Lung (tissue), 12 donors: ENCODE data around the gene NDUFV2. TPM values are rescaled to one million over a fixed set of nuclear protein-coding genes. Genes with fewer than 3 reads are reported as not detected.

ENCODE experiments used
- ATAC-seq: fragments of 200-7000 bp; cut with Tn5 transposase; one replicate; pipeline ENCODE4 v1.9.1; 2020; ENCODE audit warnings: moderate number of reproducible peaks; ENCODE audit not compliant: insufficient read depth, low FRiP score
- DNase-seq, 3 donors: peaks; one replicate each; pipeline ENCODE4 v3.0.0-alpha.2; 2013 to 2017
- H3K27ac ChIP-seq, 2 donors: one replicate each; pipeline ENCODE4 v1.5.1; 2013; ENCODE audit warnings: mild to moderate bottlenecking in 2 of 2, moderate library complexity in 2 of 2, control low read depth in 1 of 2, inconsistent platforms in 1 of 2, low read depth in 1 of 2, low read length in 1 of 2
- H3K27me3 ChIP-seq, 3 donors: one replicate each; pipeline ENCODE4 v1.5.1; 2013; ENCODE audit warnings: low read length in 2 of 3; ENCODE audit not compliant: control insufficient read depth in 3 of 3, insufficient read depth in 3 of 3
- H3K36me3 ChIP-seq, 4 donors: one replicate each; pipeline ENCODE4 v1.5.1; 2013; ENCODE audit warnings: low read length in 4 of 4, mild to moderate bottlenecking in 1 of 4, moderate library complexity in 1 of 4; ENCODE audit not compliant: control insufficient read depth in 4 of 4, insufficient read depth in 4 of 4
- H3K4me1 ChIP-seq, 5 donors: one replicate each; pipeline ENCODE4 v1.5.1; 2013; ENCODE audit warnings: low read length in 5 of 5, mild to moderate bottlenecking in 2 of 5, moderate library complexity in 1 of 5; ENCODE audit not compliant: control insufficient read depth in 5 of 5, insufficient read depth in 5 of 5
- H3K4me3 ChIP-seq: one replicate; pipeline ENCODE4 v1.5.1; 2013; ENCODE audit warnings: mild to moderate bottlenecking, control low read depth, moderate library complexity
- H3K9ac ChIP-seq, 2 donors: one replicate each; pipeline ENCODE4 v1.5.1; 2013; ENCODE audit warnings: low read length in 2 of 2, control low read depth in 1 of 2; ENCODE audit not compliant: insufficient read depth in 1 of 2
- H3K9me3 ChIP-seq, 4 donors: one replicate each; pipeline ENCODE4 v1.5.1; 2013; ENCODE audit warnings: low read length in 3 of 4, mild to moderate bottlenecking in 1 of 4, moderate library complexity in 1 of 4; ENCODE audit not compliant: control insufficient read depth in 4 of 4, insufficient read depth in 3 of 4
- WGBS, 2 donors: extraction: QIAGEN DNeasy Blood & Tissue Kit; methylation state at CpG; one replicate each; pipeline ENCODE4 v1.1.7; 2013; 5-methylcytosine and 5-hydroxymethylcytosine counted together
- polyA plus RNA-seq, 2 donors: library from polyadenylated mRNA; stranded (reverse); fragments of 200-250 nt; gene quantifications; one replicate each; pipeline ENCODE4 v1.2.1, GENCODE V29; 2013
- total RNA-seq, 2 donors: library from RNA; depleted of rRNA in 1 of 2; stranded (reverse); fragments of >200 nt in 1 of 2; gene quantifications; one replicate each; pipeline ENCODE4 v1.2.1, GENCODE V29; 2014 to 2021
- TF ChIP-seq, protein P1 (sequence below): IDR thresholded peaks from 2 replicates; pipeline ENCODE4 v1.5.1; 2012; ENCODE audit warnings: mild to moderate bottlenecking; ENCODE audit errors: control extremely low read depth, extremely low read depth
- donor health status: control.
- donor health status: control.
- donor health status: Bipolar disorder and iron deficiency.
- donor health status: healthy.
- donor health status: DM: yes; HTN: yes; CAD: no.

Gene NDUFV2
- total and polyA plus RNA-seq, 4 donors, result 130 to 355 (median 144) TPM

DNA sequence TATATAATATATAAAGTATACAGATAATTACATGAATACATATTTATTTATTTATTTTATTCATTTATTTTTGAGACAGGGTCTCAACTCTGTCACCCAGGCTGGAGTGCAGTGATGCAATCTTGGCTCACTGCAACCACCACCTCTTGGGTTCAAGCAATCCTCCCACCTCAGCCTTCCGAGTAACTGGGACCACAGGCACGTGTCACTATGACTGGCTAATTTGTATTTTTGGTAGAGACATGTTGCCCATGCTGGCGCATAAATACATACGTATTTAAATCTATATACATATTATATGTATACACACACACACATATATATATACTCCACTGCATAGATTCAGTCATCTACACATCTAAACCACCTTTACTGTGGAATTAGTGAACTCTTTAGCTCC is 20.6 kb upstream of the NDUFV2 start:
- Histone ChIP-seq H3K4me1 (no peaks in the 10 kb centered on the region), H3K9me3 (no peaks in the 10 kb centered on the region), H3K27ac (no peak overlapping the region), H3K27me3 (no peaks in the 10 kb centered on the region), H3K9ac (no peak overlapping the region), H3K4me3 (no peak overlapping the region), H3K36me3 (no peaks in the 10 kb centered on the region)
- TF ChIP-seq, protein P1, sequence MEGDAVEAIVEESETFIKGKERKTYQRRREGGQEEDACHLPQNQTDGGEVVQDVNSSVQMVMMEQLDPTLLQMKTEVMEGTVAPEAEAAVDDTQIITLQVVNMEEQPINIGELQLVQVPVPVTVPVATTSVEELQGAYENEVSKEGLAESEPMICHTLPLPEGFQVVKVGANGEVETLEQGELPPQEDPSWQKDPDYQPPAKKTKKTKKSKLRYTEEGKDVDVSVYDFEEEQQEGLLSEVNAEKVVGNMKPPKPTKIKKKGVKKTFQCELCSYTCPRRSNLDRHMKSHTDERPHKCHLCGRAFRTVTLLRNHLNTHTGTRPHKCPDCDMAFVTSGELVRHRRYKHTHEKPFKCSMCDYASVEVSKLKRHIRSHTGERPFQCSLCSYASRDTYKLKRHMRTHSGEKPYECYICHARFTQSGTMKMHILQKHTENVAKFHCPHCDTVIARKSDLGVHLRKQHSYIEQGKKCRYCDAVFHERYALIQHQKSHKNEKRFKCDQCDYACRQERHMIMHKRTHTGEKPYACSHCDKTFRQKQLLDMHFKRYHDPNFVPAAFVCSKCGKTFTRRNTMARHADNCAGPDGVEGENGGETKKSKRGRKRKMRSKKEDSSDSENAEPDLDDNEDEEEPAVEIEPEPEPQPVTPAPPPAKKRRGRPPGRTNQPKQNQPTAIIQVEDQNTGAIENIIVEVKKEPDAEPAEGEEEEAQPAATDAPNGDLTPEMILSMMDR, result no peak
- ATAC-seq (no peak), DNase-seq (no peak)
- 45 to 64% methylated on average over 4 of the region's 4 CpGs for WGBS, 2 donors

DNA sequence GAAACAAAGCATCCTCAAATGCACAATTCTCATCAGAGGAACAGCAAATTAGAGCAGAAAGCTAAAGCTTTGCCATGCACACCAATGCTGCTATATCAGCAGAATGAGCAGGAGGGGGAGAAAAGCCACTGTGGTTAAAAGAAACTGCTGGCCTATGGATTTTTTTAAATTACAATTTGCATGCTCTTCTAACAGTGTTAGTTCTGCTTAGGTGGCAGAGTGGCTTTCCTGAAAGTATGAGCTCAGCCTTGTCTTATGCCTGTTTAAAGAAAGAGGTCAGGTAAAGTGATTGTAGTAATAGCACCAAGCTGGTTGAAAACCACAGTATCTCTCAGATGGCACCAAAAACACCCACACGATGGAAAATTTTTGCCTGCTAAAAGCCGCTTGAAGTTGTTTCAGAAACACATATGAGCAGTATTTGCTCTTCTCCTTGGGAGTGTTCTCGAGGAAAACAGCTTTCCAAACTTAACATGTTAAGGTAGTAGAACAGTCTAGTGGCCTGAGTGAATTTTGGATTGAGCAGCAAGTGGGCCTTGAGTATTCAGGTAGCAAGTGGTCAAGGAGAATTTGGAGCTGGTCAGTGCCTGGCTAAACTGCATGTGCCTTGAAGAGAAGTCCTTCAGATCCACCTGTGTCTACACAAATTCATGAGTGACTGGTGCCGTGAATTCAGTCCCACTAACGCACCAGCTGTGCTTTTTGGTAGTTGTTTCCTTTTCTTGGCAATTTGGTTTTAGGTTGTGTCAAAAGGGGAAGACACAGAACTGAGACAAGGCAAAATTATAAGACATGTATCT is 19.6 kb upstream of the NDUFV2 start:
- no peak for DNase-seq
- Histone ChIP-seq H3K4me3 (no peak overlapping the region), H3K27ac (peak overlapping the region in 1 of 2 donors; percentile 71), H3K9me3 (no peaks in the 10 kb centered on the region), H3K9ac (peak overlapping the region in 1 of 2 donors; percentile 34), H3K36me3 (no peaks in the 10 kb centered on the region), H3K4me1 (no peaks in the 10 kb centered on the region), H3K27me3 (no peaks in the 10 kb centered on the region)
- TF ChIP-seq, protein P1, result no peak
- ATAC-seq, result no peak
- WGBS, 2 donors, result 37 to 41% methylated on average over 5 of the region's 5 CpGs

DNA sequence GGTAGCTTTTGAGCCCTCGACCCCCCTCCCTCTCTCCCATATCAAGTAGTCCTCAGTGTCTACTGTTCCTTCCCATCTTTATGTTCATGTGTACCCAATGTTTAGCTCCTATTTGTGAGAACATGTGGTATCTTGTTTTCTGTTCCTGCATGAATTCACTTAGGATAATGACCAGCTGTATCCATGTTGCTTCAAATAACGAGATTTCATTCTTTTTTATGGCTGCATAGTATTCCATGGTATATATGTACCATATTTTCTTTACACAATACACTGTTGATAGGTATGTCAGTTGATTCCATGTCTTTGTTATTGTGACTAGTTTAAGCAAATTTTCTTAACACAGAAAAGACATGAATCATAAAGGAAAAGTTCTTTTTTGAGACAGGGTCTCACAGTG is 16.5 kb upstream of the NDUFV2 start:
- Histone ChIP-seq H3K27me3 (no peaks in the 10 kb centered on the region), H3K9me3 (no peaks in the 10 kb centered on the region), H3K9ac (no peak overlapping the region), H3K36me3 (no peaks in the 10 kb centered on the region), H3K4me1 (no peaks in the 10 kb centered on the region), H3K4me3 (no peak overlapping the region), H3K27ac (no peak overlapping the region)
- ATAC-seq, result no peak
- TF ChIP-seq, protein P1, result no peak
- 72 to 74% methylated on average over 2 of the region's 2 CpGs for WGBS, 2 donors
- no peak for DNase-seq
